GM10248 (cell line): ENCODE results near the gene CPED1.
"Not testable (repeated sequence)": the region's sequence is repeated elsewhere in the genome, so short reads cannot be mapped to it uniquely, and the experiment has no call there.

Source experiments
- CTCF ChIA-PET: fragments of 300-600 bp; sonication (Branson Sonifier 250); formaldehyde crosslinking; extraction: SDS; loops from one replicate; lab custom pipeline; 2021; ENCODE audit warnings: antibody characterized with exemption; lab: Yijun Ruan, JAX
- POLR2A ChIA-PET: fragments of 350-650 bp; sonication (Branson Sonifier 250); formaldehyde crosslinking; extraction: SDS; loops from one replicate; lab custom pipeline; 2020; ENCODE audit warnings: antibody characterized with exemption; lab: Yijun Ruan, JAX
- DNase-seq: peaks from one replicate; pipeline ENCODE4 v3.0.0; 2012; ENCODE audit errors: extremely low spot score
- CTCF ChIP-seq: IDR thresholded peaks from 2 replicates; pipeline ENCODE4 v1.5.1; 2012; ENCODE audit warnings: mild to moderate bottlenecking, low read depth; ENCODE audit errors: extremely low read depth, missing control alignments, control extremely low read depth

The CPED1 gene

GRCh38 chr7:121178452-121178851, 189.9 kb downstream of the CPED1 start:
- no peak for TF ChIP-seq CTCF
- DNase-seq = no peak
- CTCF ChIA-PET = no interaction called here
- POLR2A ChIA-PET = no interaction called here

GRCh38 chr7:121178869-121179497, 190.5 kb downstream of the CPED1 start:
- TF ChIP-seq CTCF = no peak
- ChIA-PET CTCF (interaction anchor here (0.8 to 1.6 kb wide), 3 partner anchors 11 to 815 kb away, joined by 3 to 5 read pairs (median 3); no protein-coding TSS in a partner anchor), POLR2A (no interaction called here)
- no peak for DNase-seq

GRCh38 chr7:121180436-121181063, 192.0 kb downstream of the CPED1 start:
- ChIA-PET POLR2A (no interaction called here), CTCF (interaction anchor here (1.2 to 1.6 kb wide), 2 partner anchors 12 to 20 kb away, joined by 4 to 5 read pairs; no protein-coding TSS in a partner anchor)
- DNase-seq = peak; percentile 18
- no peak for TF ChIP-seq CTCF

GRCh38 chr7:121181357-121181756, 192.8 kb downstream of the CPED1 start:
- no peak for TF ChIP-seq CTCF
- CTCF ChIA-PET = interaction anchor here (0.9 kb wide), 1 partner anchor 26 kb away, joined by 3 read pairs; no protein-coding TSS in a partner anchor
- DNase-seq = no peak
- POLR2A ChIA-PET = no interaction called here

- TF ChIP-seq CTCF = no peak
- CTCF ChIA-PET = interaction anchor here (0.6 to 0.9 kb wide), 2 partner anchors 9 to 27 kb away, joined by 3 read pairs; no protein-coding TSS in a partner anchor
- DNase-seq = no peak
- POLR2A ChIA-PET = no interaction called here
These were observed 193.8 kb downstream of the CPED1 start for GRCh38 chr7:121182281-121182680.

- ChIA-PET POLR2A (no interaction called here), CTCF (no interaction called here)
- TF ChIP-seq CTCF = no peak
- no peak for DNase-seq
These were observed 194.4 kb downstream of the CPED1 start for GRCh38 chr7:121182902-121183301.

GRCh38 chr7:121183883-121184282, 195.4 kb downstream of the CPED1 start:
- CTCF ChIA-PET, DNase-seq, POLR2A ChIA-PET: not testable (repeated sequence)
